HTR-8/SVneo (cell line): ENCODE data around the gene ATP8A2.
A peak's percentile ranks its signal among the peaks of the same experiment; 100 is the strongest.
"Not testable (repeated sequence)": the region's sequence is repeated elsewhere in the genome, so short reads cannot be mapped to it uniquely, and the experiment has no call there.

Experiments used
- DNase-seq: peaks from one replicate; pipeline ENCODE4 v3.0.0; 2011; ENCODE audit warnings: low spot score, mixed read lengths; ENCODE audit not compliant: insufficient read length
- FAIRE-seq: peaks from 2 replicates; lab custom pipeline; 2011; peaks lifted over from hg19 to GRCh38; lab: Jason Lieb, UNC

The ATP8A2 gene

DNA sequence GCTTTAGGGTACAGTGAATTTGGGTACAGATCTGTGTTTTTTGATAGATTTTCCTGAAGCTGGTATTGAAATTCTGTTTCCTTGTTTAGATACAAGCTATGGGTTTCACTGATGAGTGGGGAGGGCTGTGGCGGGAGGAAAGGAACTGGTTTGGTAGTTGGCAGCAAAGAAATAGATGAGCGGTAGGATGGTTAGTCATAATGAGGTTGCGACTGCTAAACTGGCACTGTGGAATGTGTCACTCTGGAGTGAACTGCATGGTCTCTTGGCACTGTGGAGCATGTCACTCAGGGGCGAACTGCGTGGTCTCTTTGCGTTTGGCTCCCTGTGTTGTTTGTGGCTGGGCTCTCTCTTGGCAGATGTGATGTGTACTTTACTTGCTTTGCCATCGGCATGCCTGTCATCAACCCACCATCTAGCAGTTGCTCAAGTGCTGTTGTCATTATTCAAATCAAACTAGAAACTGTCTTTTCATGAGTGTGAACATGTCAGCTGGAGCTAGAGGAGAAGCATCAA lies 82.1 kb downstream of the ATP8A2 start:
- DNase-seq (no peak), FAIRE-seq (no peak)

DNA sequence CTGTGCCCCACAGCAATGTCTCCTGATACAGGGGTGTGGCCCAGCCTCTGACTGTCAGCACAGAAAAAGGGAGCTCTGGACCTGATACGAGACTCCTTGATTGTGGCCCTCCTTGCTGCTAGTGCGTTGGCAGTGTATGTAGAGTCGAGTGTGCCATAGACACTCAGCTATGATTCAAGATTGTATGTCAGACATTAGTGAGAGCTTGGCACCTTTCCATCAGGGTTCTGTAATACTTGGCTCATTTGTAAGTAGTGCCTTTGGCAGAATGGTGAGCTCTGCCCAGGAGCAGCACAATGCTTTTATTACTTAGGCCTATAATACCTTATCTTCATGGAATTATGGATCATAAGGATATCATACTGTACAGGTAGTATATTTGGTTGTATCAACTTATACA lies 83.4 kb downstream of the ATP8A2 start:
- DNase-seq (no peak), FAIRE-seq (no peak)

DNA sequence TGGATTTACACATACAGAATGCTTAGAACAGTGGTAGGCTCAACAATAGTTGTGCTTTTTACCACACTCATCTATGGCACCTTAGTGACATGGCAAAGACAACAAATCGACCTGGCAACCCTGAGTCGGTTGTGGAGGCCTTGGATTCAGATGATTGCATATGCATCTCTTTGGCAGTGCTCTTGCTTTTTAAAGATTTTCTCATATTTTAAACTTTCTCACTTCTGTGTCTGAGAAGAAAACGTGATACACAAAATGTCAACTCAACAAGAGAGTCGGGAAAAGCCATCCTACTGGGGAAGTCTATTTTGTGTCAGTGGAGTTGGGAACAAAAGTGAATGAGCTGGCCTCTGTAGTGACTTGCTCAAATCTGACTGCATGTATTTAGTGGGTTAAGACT lies 85.8 kb downstream of the ATP8A2 start:
- DNase-seq = no peak
- no peak for FAIRE-seq

DNA sequence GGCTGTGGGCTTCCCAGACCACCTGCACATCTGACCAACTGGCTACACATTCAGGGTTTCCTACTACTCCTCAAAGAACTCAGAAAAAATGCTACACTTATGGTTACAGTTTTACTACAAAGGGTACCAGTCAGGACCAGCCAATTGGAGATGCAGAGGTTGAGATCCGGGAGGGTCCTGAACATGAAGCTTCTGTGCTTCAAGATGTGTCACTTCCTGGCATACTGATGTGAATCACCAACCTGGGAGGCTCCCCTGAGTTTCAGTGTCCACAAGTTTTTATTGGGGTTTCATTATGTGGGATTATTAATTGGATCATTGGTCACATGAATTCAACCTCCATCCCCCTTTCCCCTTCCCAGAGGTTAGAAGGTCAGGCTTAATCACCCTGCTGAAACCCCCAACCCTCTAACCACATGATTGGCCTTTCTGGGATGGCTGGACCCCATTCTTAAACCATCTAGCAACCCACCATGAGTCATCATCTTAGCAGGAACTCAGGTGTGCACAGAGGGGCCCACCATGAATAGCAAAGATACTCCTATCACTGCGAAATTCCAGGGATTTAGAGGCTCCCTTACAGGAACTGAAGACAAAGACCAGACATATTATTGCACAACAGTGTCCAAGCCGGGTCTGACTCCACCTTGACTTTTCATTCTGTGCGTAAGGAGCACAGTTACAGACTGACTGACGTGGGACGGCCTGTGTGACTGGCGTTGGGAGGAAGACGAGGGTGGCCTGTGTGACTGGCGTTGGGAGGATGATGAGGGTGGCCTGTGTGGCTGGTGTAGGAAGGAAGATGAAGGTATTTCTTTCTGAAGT lies 90.7 kb downstream of the ATP8A2 start:
- DNase-seq = no peak

DNA sequence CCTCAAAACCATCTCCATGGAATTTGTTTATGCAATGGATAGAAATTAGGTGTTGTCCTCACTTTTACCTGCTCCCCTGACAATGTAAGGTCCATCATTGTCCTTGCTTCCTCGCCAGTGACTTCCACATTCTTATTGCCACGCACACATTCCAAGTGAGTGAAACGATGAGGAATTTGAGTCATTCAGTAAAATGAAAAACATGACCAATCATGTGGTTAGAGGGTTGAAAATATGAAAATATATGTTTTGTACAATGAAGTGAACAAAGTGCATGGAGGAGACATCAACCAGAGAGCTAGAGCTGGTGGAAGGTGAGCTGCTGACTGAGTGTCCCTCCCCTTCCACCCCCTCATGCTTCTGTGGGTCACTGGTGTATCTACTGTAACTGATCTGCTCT lies 91.7 kb downstream of the ATP8A2 start:
- DNase-seq (peak; percentile 6), FAIRE-seq (no peak)

More for the DNA sequence above, 90.7 kb downstream of the ATP8A2 start:
- FAIRE-seq = no peak

DNA sequence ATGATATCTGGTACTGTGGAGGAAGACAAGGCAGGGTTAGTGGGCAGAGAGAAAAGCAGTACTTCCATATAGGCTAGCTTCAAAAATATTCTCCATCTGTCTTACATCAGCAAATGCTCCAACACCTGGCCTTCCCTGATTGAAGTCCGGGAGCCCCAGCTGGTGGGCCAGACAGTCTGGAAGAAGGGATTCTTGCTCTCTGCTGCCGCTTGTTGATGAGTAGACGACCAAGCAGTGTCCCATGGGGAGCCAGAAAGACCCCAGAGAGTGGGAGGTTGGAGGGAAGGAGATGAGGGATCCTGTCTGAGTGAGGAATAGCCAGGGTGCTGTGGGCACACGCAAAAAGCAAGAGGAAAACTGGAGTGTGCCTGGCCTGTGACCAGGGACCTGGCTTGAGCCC lies 95.1 kb downstream of the ATP8A2 start:
- FAIRE-seq = no peak
- DNase-seq = no peak

DNA sequence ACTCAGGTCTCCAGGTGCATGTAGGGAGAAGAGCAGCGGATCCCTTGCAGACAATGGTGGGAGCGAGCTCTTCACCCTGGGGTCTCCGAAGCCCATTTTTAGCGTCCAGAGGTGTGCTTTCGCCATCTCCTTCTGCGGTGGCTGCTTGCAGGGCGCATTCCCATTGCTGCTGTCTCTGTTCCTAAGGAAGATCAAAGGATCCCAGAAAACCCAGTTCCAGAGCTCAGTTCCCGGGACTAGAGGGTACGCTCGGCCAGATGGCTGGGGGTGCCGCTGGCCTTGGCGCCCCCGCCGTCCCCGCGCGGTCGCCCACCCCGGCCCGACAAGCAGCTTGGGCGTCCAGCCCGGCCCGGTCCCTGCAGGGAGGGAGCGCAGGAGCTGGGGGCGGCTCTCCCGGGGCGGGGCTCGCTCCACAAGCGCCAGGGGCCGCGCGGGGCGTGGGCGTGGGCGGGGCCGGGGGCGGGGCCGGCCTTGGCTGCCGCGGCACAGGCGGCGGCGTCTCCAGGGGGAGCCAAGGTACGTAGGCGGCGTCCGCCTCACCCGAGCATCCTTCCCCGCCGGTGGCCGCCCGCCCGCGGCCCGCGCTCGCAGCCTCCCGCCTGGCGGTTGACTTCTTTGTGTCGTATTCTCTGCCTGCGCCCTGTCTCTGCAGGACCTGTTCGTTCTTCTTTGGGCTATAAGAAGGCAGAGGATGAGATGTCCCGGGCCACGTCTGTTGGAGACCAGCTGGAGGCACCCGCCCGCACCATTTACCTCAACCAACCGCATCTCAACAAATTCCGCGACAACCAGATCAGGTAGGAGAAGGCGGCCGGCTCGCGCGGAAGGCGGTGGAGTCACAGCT lies 96.8 kb downstream of the ATP8A2 start:
- peak; percentile 36 for DNase-seq
- FAIRE-seq = no peak

DNA sequence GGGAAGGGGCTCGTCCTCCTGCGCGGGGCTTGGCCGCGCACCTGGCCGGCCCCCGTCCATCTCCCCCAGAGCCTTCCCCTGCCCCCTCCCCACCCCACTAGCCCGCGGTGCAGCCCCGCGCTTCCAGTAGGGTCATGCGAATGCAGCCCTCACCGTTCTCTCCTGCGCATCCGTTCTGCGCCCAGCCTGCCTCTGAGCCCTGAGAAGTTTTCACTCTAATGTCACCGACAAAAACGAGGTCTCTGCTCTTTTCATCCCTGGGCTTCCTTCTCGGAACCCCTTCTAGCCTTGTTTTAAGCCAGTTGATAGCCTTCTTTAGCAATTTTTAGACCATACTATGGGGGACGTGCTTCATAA lies 97.4 kb downstream of the ATP8A2 start:
- no peak for DNase-seq
- no peak for FAIRE-seq

DNA sequence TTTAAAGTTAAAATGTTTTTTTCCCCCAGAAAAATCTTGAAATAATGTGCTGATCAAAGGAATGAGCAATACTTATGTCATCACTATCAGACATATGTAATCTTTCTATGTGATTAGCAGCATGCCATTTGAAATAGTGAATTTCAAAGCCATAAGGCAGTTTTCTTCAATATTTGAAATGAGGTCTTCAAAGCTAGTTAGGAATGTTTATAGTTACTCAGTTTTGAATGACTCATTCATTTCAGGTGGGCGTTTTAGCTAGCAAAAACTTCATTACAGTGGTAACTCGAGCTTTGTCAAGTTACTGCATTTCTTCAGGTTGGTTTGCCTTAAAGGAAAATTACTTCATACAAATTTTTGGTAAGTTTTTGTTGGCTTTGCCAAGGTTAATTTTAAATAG lies 102.1 kb downstream of the ATP8A2 start:
- FAIRE-seq = no peak

DNA sequence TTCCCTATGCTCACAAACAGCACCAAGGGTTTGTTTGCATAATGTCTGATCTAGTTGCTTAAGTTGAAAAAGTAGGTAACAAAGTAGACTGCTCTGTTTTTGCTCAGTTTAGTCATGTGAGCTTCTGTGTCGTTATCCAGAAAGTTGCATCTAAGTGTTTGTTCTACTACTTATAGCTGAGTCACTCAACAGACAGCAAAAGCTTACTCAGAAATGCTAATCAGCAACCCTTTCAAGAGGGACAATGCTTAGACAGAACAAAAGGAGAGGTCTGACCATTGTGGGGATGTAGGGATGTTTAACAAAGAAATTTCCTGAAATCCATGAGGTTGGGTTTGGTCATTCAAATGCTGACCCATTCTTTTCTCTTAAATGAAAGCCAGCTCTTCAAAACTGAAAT lies 106.4 kb downstream of the ATP8A2 start:
- DNase-seq = no peak
- no peak for FAIRE-seq

More for the DNA sequence above, 102.1 kb downstream of the ATP8A2 start:
- DNase-seq = no peak

DNA sequence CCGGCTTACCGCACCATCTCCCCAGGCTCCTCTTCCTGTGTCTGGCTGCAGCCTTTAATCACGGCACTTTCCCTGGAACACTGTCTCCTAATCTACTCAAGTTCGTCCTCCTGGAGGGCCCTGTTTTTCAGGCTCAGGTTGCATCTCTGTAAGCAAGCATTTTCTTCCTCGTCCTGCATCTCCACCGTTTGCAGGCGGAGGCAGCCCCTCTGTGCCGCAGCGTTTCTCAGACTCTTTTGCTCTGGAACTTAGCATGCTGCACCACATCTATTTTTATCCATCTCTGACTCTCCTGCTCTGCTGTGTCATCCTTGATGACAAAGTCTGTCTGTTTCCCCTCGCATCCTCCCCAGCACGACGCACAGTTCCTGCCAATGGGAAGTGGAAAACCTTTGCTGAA lies 117.5 kb downstream of the ATP8A2 start:
- DNase-seq (no peak), FAIRE-seq (no peak)

DNA sequence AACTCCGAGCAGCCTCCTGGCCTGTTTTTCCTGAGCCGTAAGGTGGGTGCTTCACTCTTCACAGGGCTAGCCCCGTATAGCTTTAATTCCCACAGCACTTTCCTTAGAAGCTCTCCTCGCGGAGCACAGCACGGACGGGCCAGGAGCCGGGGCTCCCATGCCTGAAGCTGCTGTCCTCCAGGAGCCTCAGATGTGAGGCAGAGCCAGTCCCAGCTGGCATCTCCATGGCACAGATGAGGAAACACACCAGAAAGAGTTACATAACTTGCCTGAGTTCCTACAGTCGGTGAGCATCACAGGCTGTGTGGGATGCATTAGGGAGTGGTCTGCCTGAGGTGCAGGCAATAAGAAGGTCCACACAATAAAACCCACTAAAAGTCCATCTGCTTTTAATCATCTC lies 118.5 kb downstream of the ATP8A2 start:
- FAIRE-seq = no peak
- no peak for DNase-seq

DNA sequence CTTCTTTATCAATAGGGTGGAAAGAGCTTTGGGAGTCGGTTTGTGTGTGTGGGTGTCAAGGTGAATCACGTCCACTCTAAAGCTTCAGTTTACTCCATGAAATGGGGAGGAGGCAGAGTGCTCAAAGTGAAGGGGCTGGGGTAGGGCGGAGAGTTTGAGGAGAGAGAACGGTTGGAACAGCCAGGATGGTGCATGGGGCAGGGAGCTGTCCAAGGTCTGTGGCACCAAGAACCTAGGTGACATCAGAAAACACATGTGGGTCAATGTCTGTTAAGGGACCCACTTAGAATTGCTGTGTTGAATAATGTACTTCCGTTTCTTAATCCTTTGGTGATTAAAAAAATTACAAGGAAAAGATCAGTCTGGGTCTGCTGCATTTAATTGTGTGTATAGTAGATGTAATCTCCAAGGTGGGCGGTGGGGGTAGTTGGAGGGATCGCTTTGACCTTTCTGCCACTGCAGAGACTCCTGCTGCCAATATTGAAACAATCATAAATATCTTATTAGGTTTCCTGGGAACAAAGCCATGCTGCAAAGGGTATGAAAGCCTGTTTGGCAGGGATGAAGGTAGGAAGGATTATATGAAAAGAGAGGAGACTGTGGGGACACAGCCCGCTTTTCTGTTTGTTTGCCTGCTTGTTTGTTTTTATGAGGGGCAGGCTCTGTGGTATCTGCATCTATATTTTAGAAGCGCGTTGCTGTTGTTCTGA lies 122.3 kb downstream of the ATP8A2 start:
- DNase-seq (no peak), FAIRE-seq (no peak)

DNA sequence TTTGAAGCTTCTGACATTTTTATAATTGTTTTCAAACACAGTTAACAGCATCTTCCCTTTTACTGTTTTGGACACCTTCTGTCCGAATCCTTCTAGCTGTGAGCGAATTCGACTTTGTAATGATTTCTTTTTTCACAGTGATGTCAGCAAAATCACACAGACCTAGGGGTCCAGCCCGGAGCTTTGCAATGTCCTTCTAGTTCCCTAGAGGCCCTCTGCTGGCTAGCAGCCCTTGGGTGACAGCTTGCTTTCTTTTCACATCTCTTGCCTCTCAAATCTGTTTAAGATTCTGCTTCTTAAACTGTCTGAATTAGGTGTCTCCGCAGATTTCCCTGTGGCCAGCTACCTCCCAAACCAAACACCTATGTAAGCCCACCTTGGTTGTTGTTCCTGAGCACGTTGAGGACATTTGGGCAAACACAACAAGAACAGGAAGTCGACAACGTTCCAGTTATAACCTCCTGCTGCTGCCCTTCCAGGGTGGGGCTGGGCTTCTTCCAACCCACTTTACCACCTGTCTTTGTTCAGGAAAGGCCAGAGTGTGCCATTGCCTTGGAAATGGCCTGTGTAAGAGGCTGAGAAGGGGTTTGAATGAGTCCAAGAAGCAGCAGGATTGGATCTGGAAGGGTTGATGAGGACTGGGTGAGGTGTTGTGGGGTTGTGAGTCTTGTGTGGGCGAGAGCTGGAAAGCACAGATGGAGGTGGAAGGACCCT lies 123.1 kb downstream of the ATP8A2 start:
- FAIRE-seq (no peak), DNase-seq (no peak)

DNA sequence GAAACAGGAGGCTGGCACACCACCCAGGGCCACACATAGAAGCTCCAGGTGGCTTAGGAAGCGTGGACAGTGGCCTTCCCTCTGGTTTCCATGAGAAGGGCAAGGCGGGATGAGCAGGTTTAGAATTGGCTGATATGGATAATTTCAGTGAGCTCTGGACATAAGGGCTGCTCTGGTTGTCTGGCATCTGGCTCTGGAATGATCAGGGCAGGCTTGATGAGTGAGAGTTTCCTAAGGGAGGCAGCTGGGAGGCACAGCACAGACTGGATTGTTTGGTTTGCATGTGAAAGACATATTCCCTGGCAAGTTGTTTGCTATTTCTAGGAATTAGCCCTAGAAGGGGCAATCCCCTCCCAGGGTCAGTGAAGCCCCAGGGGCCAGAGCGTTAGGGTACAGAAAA lies 129.5 kb downstream of the ATP8A2 start:
- DNase-seq = no peak
- no peak for FAIRE-seq

DNA sequence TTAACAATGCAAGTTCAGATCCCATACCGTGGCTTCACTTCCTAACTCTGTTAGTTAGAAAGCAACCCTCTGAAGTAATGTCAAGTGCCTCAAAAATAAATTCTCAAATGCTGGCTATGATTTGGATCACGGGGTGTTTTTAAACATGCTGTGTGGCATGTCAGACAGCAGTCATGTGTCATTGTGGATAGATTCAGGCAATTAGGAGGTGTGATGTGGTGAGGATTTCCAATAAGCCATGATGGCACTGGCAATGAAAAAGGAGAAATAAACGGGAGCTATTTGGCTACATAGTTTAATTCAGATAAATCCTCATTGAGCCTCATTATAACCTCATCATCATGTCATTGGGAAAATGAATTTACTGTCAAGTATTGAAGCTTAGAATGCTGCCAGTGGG lies 130.3 kb downstream of the ATP8A2 start:
- FAIRE-seq (no peak), DNase-seq (no peak)

DNA sequence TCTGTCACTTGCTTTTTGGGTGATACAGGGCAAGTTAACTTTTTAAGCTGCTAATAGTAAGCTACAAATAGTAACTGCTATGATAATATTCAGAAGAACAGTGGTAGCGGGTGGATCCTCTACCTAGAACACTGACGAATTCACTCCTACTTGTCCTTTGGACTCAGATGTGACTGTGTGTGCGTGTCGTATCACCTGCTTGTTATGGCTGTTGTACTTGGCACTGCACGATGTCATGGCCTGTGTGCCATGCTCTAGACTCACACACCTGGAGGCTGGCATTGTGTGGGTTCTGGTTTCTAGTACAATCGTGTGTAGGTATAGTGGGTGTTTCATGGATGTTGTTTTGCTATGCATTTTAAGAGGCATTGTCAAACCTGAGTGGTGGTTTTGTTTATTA lies 130.8 kb downstream of the ATP8A2 start:
- no peak for FAIRE-seq
- no peak for DNase-seq

DNA sequence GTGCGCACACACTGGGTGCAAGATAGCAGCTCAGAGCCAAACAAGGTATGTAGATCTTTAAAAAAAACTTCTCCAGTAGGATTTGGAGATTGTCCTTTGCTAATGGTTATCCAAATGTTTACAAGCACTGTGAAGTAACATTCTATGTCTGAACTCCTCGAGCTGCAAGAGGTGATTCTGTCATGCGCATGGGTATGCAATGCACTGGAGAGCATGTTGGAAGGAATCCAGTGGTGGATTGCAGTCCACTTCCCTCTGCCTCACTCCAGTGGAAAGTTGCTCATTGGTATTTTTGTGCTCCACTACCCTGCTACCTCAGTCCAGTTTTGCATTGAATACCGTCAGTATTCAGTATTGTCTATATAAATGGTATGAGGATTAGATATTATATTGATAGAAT lies 132.1 kb downstream of the ATP8A2 start:
- no peak for FAIRE-seq

DNA sequence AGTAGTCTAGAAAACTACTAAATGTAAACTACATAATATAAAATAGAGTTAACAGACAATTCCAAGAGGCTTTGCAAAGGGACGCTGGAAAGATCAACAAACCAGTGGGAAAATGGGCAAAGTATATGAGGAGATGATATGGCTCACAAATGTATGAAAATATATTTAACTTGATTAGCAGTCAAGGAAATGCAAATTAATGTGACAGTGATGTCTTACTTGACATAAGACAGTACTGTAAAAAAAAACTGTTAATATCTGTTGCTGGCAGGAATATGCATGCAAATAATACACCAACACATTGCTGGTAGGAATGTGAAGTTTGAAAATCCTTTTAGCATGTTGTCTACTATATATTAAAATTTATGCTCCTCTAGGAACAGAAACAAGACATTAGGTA lies 136.1 kb downstream of the ATP8A2 start:
- DNase-seq (no peak), FAIRE-seq (no peak)

More for the DNA sequence above, 132.1 kb downstream of the ATP8A2 start:
- DNase-seq = no peak

DNA sequence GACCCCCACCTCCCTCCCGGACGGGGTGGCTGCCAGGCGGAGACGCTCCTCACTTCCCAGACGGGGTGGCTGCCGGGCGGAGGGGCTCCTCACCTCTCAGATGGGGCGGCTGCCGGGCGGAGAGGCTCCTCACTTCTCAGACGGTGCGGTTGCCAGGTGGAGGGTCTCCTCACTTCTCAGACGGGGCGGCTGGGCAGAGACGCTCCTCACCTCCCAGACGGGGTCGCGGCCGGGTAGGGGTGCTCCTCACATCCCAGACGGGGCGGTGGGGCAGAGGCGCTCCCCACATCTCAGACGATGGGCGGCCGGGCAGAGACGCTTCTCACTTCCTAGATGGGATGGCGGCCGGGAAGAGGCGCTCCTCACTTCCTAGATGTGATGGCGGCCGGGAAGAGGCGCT lies 141.3 kb downstream of the ATP8A2 start:
- not testable (repeated sequence) for FAIRE-seq, DNase-seq
